CD4-positive, alpha-beta T cell treated with Interleukin-17A for 1 hour (primary cell): ENCODE data around the gene CRY2.
"Not testable (repeated sequence)": the region's sequence is repeated elsewhere in the genome, so short reads cannot be mapped to it uniquely, and the experiment has no call there.

Experiments used
- DNase-seq: peaks from one replicate; pipeline ENCODE4 v3.0.0-alpha.2; 2020

The CRY2 gene

DNA sequence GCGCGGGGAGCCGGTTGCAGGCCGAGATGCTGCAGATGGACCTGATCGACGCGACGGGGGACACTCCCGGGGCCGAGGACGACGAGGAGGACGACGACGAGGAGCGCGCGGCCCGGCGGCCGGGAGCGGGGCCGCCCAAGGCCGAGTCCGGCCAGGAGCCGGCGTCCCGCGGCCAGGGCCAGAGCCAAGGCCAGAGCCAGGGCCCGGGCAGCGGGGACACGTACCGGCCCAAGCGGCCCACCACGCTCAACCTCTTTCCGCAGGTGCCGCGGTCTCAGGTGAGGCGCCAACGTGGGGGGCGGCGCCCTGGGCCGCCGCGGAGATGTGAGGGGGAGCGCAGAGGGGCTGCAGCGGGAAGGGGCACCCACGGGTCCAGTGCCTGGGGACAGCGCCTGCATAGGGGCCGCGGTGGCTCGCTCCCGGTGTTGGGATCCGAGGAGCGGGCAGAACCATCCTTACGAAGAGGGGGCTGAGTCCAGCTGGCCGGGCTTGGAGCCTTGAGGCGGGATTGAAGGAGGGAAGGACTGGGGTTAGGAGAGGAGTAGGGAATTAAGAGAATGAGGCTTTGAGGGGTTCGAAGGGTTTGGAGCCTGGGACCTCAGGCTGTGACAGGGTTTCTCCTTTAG is 53.0 kb downstream of the CRY2 start:
- not testable (repeated sequence) for DNase-seq

DNA sequence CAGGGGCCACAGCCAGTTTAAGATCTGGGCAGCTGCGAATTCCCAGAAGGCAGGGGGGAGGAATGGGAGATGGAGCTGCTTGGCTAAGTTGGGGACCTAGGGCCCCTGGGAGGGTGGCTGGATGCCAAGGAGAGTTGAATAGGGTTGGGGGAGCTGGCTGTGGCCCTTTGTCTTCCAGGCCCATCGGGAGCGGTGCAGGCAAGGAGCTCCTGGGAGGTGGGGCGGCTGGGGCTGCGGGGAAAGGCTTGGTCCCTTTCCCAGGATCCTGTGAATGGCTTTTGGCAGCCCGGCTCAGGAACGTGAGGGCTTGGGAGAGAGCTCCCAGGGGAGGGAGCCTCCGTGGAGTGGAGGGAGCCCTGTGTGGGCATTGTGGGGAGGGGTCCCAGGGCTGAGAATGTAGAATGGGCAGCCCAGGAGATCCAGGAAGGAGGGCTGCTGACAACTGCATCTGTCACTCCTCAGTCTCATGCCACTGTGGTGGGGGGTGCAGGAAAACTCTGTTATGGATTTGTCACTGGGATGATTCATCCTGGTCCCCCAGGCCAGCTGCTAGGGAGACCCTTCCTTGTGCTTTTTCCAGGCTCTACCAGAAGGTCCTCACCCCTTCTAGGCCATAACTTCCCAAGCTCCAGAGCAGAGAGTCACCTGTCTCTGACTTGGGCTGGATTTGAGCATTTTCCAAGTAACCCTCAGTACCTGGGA is 53.8 kb downstream of the CRY2 start:
- DNase-seq: no peak

DNA sequence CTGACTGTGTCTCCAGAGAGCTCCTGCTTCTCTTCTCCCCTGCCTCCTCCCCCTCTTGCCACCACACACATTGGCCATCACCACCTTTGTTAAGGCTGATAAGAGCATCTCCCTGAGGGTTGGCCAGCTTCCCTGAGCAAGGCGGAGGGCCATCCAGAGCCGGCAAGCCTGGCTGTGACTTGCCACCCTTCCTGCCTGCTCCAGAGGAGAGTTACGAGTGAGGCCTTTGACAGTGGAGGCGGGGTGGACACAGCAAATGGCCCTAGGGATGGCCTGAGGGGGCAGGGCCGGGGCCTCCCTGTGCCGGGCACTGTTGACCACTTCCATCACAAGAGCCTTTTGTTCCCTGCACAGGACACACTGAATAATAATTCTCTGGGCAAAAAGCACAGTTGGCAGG is 54.4 kb downstream of the CRY2 start:
- DNase-seq: no peak

DNA sequence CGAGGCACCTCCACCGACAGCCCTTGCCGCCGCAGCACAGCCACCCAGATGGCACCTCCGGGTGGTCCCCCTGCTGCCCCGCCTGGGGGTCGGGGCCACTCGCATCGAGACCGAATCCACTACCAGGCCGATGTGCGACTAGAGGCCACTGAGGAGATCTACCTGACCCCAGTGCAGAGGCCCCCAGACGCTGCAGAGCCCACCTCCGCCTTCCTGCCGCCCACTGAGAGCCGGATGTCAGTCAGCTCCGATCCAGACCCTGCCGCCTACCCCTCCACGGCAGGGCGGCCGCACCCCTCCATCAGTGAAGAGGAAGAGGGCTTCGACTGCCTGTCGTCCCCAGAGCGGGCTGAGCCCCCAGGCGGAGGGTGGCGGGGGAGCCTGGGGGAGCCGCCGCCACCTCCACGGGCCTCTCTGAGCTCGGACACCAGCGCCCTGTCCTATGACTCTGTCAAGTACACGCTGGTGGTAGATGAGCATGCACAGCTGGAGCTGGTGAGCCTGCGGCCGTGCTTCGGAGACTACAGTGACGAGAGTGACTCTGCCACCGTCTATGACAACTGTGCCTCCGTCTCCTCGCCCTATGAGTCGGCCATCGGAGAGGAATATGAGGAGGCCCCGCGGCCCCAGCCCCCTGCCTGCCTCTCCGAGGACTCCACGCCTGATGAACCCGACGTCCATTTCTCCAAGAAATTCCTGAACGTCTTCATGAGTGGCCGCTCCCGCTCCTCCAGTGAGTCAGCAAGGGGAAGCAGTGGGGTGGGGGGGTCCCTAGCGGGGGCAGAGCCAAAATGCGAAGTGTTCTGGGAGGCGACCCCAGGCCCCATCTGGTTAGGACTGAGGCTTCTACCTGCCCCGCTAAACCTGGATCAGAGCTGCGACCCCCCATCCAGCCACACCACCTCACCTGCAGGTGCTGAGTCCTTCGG is 55.4 kb downstream of the CRY2 start:
- no peak for DNase-seq

DNA sequence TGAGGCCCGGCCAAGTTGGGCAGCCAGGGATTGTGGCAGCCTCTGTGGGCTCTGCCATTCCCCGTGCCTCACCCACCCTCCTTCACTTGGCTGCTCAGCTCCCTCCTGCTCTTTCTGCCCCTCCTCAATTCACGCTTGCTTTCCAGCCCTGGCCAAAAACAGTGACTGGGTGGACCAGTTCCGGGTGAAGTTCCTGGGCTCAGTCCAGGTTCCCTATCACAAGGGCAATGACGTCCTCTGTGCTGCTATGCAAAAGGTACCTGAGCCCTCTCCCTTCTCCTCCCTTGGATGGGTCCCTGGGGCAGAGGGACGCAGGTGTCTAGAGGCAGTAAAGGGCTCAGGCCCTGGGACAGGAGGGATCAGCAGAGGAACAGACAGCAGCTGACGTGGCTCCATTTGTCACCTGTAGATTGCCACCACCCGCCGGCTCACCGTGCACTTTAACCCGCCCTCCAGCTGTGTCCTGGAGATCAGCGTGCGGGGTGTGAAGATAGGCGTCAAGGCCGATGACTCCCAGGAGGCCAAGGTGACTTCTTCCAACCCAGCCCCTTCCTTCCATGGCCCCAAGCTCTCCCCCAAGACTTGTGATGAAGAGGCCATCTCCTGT is 57.1 kb downstream of the CRY2 start:
- no peak for DNase-seq

DNA sequence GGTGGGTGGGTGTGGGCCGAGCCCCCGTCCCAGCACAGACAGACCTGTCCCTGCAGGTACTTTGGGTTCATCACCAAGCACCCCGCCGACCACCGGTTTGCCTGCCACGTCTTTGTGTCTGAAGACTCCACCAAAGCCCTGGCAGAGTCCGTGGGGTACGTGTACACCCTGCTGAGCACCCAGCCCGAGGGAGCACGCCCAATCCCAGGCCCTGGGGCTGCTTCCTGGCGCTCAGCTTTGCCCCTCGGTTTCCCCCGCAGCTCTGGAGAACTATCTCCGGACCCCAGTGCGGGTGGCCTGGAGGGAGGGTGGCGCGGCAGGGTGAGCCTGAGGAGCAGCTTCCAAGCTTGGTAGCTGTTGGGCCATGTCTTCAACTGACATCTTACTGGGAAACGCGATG is 57.8 kb downstream of the CRY2 start:
- no peak for DNase-seq

DNA sequence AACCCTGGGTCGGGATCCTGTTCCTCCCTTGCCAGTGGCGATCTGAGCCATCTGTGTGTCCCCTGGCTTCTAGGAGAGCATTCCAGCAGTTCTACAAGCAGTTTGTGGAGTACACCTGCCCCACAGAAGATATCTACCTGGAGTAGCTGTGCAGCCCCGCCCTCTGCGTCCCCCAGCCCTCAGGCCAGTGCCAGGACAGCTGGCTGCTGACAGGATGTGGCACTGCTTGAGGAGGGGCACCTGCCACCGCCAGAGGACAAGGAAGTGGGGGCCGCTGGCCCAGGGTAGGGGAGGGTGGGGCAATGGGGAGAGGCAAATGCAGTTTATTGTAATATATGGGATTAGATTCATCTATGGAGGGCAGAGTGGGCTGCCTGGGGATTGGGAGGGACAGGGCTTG is 58.3 kb downstream of the CRY2 start:
- not testable (repeated sequence) for DNase-seq

DNA sequence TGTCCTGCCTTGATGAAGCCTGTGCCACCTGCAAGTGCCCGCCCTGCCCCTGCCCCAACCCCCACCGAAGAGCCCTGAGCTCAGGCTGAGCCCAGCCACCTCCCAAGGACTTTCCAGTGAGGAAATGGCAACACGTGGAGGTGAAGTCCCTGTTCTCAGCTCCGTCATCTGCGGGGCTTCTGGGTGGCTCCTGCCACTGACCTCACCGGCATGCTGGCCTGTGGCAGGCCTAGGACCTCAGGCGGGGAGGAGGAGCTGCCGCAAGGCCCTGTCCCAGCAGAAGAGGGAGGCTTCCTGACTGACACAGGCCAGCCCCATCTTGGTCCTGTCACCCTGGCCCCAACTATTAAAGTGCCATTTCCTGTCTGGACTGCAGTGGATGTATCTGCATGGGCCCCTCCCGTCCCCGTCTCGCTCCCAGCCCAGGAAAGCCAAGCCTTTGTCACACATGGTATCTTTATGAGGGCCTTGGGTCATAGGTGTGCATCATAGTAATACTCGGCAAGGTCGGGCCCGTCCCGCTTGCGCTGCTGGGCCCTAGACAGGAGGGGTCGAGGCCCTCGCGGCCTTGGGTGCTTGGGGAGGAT is 58.9 kb downstream of the CRY2 start:
- DNase-seq: no peak

DNA sequence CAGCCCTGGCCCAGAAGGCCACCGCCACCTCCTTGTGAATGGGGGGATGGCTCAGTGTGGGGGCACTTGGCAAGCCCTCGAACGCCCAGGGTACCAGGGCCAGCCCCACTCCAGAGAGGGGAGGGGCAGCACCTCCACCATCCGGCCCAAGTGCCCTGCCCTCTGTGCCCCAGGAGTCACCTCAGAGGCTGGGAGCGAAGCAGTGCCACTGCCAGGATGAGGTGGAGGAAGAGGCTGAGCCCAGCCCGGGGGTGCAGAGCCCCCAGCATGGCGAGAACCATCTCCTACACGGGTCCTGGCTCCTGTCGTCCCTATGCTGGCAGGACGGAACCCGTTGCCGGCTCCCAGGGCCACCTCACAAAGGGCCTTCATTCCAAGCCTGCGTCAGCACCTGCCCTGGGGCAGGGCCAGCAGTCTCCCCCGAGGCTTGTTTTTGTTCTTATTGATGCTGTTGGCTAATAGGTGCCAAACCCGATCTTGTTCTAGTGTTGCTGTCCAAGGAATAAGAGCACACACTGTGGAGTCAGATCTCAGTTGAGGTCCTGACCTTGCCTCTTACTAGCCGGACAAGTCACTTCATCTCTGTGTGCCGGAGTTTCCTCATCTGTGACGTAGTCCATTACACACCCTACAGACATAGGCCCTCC is 59.8 kb downstream of the CRY2 start, which contains the start of gene FREY1:
TSS of gene FREY1 (minus strand) at position 307 of the 647 bp plus-strand sequence. CDS start at position 281, 26 bp downstream.
- DNase-seq: no peak

DNA sequence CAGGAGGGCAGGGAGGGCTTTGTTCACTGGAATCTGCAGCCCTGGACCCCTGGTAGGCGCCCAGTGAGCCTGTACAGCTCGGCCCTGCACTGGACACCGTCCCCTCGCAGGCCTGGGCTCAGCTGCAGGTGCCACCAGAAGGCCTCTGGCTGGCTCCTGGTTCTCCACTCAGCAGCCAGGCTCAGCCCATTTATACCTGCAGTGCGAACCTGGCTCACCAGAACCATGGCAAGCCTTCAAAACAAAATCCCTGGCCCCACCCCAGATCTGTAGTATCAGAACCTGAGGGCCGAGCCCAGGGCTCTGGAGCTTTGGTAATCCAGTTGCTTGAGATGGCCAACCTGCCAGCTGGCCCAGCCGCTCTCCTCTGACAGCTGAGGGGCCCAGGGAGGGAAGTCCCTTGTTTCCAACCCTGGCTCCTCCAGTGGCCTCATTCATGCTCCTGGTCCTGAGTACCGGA is 60.7 kb downstream of the CRY2 start:
- DNase-seq: no peak

DNA sequence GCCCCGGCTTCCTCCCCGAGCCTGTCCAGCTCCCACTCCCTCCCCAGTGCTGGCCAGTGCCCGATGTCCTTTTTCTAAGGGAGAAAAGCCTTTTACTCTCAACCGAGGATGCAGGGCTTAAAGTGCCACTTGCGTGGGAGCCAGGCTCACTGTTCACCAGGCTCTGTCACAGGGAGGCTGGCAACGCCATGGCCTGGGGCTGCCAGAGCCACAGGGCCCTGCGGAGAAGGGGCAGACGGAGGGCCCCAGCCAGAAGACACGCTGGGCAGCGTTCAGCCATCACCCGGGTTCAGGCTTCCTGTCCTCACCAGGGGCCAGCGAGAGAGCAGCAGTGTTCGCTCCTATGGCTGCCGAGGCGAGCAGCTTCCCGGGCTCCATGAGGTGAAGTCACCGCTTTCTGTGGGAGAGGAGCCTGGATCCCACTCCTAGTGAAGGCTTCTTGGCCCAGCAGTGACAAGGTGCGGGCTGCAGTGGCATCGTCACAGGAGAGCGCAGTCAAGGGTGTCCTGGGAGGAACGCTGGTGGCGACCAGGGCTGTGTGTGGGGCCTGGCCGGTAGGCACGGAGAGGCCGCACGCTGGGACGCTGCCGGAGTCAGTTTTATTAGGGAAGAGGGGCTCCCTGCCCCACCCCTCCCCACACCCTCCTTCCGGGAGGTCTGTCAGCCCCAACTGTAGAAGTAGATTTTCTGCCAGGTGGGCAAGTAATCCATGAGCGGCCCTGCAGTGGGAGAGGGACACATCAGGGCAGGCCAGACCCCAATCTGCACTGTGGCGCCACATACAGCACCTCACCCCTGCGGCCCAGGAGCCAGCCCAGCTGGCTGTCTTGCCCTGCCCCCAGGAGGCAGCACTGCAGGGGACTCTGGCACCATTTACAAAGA is 62.6 kb downstream of the CRY2 start:
- no peak for DNase-seq

DNA sequence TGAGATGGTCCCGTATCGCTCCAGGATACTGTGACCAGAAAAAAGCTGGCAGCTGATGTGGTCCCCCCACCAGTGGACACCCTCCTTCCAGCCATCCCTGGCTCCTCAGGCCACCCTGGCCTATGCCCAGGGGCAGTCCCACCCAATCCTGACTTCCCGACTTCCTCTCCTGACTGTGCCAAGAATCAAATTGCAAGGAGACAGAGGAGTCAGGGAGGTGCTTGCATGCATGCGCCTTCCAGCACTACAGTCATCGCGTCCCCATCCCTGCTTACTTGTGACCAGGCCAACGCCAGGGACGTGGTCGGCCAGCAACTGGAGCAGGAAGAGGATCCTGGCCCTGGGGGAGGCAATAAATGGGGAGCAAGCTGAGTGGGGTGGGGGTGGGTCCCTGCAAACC is 63.3 kb downstream of the CRY2 start:
- DNase-seq: no peak

DNA sequence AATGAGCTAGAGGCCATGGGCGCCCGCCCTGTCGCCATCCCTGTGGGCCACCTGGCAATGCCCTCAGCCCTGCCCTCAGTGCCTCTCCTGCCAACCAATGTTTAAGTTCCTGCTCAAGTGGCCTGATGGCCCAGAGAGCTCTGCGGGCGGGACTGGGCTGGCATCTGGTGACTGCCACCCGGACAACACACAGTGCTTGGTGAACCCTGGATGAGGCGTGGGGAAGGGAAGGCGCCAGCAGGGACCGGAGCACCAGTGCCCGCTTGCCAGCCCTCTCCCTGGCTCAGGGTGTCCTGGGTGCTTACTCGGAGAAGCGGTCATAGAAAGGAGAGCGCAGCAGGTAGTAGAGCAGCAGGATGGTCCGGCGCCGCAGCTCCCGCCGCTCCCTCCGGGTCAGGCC is 66.2 kb downstream of the CRY2 start:
- no peak for DNase-seq

DNA sequence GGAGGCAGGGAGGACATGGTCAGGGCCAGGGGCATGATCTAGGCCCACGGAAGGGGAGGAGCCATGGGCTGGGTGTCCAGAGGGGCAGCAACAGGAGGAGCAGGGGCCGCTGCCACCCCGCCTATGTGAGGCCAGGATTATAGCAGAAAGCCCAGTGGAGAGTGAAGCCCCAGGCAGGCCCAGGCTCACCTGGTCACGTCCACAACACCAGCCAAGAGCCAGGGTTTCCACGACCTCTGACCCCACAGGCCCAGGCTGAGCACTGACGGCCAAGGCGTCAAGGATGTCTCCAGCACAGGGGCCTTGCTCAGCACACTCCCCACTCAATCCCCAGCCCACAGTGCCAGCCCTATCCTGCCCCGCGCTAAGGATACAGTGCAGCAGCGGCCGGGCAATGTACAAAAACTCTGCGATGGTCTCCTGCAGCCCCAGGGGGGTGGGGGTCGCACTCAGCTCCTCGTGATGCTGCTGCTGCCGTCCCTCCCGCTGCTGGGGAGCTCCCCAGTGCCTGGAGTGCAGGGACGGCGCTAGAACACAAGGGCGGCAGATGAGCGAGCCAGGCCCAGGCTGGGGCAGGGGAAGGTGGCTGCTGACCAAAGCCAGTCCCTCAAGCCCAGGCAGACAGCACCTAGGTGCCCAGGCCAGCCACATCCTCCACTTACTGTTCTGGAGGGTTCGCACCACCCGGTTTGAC is 66.8 kb downstream of the CRY2 start:
- DNase-seq: no peak

DNA sequence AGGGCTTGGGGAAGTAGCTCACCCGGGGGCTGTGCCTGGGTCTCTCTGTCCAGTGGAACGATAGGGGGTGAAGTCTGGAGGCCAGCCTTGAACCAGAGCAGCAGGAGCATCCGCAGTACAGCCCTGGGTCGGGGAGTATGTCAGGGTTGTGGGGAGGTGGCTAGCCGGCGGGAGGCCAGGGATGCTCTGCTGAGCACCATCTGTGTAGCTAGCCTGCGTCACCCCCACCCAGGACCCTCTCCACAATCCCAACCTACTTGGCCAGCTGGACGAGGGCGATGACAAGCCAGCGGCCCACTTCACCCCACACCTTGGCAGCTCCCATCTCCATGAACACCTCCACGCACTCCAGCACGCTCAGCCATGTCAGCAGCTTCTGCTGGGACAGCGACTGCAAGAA is 68.2 kb downstream of the CRY2 start:
- DNase-seq: no peak

DNA sequence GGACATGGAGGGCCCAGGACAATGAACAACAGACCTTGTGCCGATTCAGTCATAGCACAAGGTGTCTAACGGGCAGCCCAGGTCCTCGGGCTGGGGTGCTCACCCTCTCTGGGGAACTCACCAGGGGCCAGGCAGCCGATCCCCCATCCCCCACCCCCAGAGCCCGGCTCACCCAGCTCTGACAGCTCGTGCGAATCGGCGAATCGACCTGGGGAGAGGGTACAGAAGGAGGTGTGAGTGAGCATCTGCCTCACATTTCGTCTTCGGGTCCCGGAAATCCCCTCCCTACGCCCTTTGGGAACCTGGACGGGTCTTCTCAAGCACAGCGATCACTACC is 70.0 kb downstream of the CRY2 start:
- DNase-seq: no peak

DNA sequence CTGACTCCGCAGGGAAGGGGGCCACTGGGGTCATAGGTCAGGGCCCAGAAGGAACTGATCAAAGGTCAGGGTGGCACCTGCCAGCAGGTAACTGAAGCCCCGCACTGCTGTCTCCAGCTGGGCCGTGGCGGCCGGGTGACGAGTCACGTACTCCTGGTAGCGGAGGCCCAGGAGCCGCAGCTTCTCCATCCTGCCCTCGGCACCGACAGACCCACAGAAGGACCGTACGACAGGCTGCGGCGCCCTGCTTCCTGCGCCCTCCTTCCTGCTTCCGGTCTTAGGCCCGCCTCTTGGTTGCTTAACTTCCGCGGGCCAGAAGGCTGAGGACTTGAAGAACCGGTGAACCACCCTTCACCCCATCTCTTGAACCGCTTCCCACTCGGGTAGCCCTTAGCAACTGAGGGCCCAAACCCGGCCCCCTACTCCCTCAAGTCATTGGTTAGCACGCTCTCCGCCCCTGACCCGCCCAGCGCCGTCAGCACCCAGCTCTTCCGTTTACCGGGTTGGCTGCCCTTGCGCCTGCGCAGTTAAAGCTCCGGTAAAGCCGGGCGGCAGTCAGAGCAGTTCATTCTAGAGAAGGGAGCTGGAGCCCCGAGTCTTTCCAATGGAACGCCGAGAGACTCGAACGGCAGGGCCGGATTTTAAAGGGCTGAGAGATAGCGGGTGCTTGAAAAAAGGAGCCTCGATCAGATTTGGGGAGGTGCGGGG is 70.5 kb downstream of the CRY2 start, which contains the start of gene PEX16:
TSS of gene PEX16 (minus strand) at position 255 of the 708 bp plus-strand sequence. CDS start at position 189, 66 bp downstream.
- peak; percentile 98 for DNase-seq

DNA sequence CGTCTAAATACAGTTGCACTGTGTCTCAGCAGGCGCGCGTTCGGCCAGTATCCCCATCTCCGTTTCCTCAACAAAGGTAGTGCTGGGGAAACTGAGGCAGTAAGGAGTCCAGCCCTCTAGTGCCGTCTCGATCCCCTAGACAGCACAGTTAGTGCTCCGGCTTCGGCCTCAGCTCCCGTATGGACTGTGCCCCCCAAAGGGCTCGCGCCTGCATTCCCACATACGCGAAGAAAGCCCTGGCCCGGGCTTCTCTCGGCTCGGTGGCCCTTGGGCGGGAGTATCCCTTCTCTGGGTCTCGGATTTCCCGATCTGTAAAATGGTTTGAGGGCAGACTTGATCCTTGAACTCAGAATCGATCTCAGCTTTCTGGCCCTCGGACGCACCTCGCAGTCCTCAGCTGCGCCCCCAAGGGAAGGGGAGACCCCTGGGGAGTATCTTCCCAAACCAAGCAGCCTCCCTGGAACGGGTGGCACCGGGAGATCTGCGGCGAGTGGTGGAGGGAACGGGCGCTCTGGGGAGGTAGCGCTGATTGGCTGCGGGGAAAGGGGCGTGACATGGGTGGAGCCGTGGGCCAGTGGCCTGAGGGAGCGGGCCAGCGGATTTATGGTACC is 71.2 kb downstream of the CRY2 start:
- DNase-seq: peak; percentile 68

DNA sequence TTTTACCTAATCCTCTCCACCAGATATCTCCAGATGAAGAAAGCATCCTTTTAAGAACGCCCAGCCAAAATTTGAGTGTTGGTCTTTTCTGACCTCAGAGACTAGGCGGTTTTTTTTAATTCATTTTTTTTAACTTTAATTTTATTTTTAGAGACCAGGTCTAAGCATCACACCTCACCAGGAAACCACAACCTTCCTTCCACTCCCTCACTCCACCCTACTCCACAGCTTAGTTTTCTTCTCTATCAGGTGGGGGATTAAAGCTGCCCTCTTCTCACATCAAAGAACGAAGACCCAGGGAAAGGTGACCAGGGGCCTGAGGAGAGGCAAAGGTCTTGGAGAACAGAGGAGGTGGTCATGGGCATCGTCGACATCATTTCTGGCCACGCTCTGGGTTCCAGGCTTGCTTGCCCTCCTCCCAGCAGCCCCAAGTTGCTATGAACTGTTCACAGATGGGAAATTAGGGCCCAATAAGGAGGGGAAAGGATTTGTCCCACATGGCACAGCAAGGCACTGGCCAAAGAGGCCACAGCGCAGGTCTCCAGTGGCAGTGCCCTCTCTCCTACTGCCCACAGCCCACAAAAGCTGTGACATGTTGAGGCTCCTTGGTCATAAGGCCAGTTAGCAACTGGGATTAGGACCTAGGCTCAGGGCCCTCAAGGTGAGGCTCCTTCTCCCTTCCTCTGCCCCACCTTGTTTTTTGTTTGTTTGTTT is 71.8 kb downstream of the CRY2 start:
- no peak for DNase-seq
